ENCODE results near the gene ROS1.

Gene ROS1

DNA sequence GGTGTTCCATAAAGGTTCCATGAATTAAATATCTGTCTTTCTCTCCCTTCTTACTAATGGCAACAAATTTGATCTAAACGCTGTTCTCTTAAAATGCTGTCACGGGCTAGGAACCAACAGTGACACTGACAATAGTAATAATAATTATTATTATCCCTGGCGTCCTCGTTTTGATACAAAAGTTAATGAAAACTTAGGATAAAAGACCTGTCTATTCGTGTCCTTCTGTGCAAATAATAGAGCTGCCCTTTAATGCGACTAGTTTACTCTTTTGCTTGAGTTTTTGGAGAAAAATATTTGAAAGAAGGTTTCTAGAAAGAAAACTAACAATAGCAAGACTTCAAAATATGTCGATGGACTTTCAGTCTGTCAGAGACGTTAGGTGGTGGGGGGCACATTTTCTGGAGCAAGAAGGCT is 156.1 kb downstream of the ROS1 start:
- Histone ChIP-seq H3K4me1 (ENCODE audit: control insufficient read depth in 1 of 2, insufficient read depth in 2 of 2, low read length in 2 of 2) (peaks cover 14 to 18% of the 10 kb centered on the region in 2 experiments), H3K9ac (ENCODE audit: low read length) (no peak overlapping the region), H3K4ac (ENCODE audit: low read depth, low read length) (no peak overlapping the region), H2BK120ac (ENCODE audit: insufficient read depth, low read length, poor library complexity) (no peak overlapping the region), H3K79me2 (ENCODE audit: control insufficient read depth, insufficient read depth, low read length, poor library complexity) (no peaks in the 10 kb centered on the region), H4K91ac (ENCODE audit: low read depth, low read length) (no peak overlapping the region), H3K36me3 (ENCODE audit: control insufficient read depth in 1 of 2, insufficient read depth in 2 of 2, low read length in 2 of 2) (no peaks in the 10 kb centered on the region), H3K27ac (ENCODE audit: low read depth, low read length) (no peak overlapping the region), H3K27me3 (ENCODE audit: insufficient read depth, low read length) (peaks cover 64% of the 10 kb centered on the region), H3K4me2 (ENCODE audit: low read length) (no peak overlapping the region), H3K14ac (ENCODE audit: low read length) (no peak overlapping the region), H3K9me3 (ENCODE audit: insufficient read depth, low read depth, low read length) (peaks cover 6% of the 10 kb centered on the region), H2BK12ac (ENCODE audit: low read length) (no peak overlapping the region), H3K18ac (ENCODE audit: low read length) (no peak overlapping the region), H3K4me3 (ENCODE audit: low read depth, low read length) (no peak overlapping the region), H4K8ac (ENCODE audit: low read depth, low read length) (no peak overlapping the region), H2BK5ac (ENCODE audit: low read depth, low read length, poor library complexity) (no peak overlapping the region), H3K23ac (ENCODE audit: low read length) (no peak overlapping the region), H2AFZ (ENCODE audit: insufficient read depth, low read length, poor library complexity) (no peak overlapping the region), H4K12ac (ENCODE audit: low read depth, low read length) (no peak overlapping the region), H2AK5ac (ENCODE audit: low read length) (no peak overlapping the region), H3K79me1 (ENCODE audit: low read length) (no peaks in the 10 kb centered on the region)
- no peak for DNase-seq
- WGBS (ENCODE audit: extremely low coverage, insufficient coverage, insufficient read length): no CpG with 5 or more reads among the region's 8 CpGs

GRCh38 chr6:117268924-117269323 is 156.8 kb downstream of the ROS1 start:
- Histone ChIP-seq H3K18ac (ENCODE audit: low read length) (no peak overlapping the region), H3K4ac (ENCODE audit: low read depth, low read length) (no peak overlapping the region), H3K9ac (ENCODE audit: low read length) (no peak overlapping the region), H4K91ac (ENCODE audit: low read depth, low read length) (no peak overlapping the region), H3K79me1 (ENCODE audit: low read length) (no peaks in the 10 kb centered on the region), H2AFZ (ENCODE audit: insufficient read depth, low read length, poor library complexity) (no peak overlapping the region), H4K8ac (ENCODE audit: low read depth, low read length) (no peak overlapping the region), H2BK120ac (ENCODE audit: insufficient read depth, low read length, poor library complexity) (no peak overlapping the region), H3K4me2 (ENCODE audit: low read length) (no peak overlapping the region), H3K4me3 (ENCODE audit: low read depth, low read length) (no peak overlapping the region), H2BK5ac (ENCODE audit: low read depth, low read length, poor library complexity) (no peak overlapping the region), H3K14ac (ENCODE audit: low read length) (no peak overlapping the region), H2AK5ac (ENCODE audit: low read length) (no peak overlapping the region), H3K27me3 (ENCODE audit: insufficient read depth, low read length) (peaks cover 70% of the 10 kb centered on the region), H3K9me3 (ENCODE audit: insufficient read depth, low read depth, low read length) (peaks cover 8% of the 10 kb centered on the region), H3K79me2 (ENCODE audit: control insufficient read depth, insufficient read depth, low read length, poor library complexity) (no peaks in the 10 kb centered on the region), H3K4me1 (ENCODE audit: control insufficient read depth in 1 of 2, insufficient read depth in 2 of 2, low read length in 2 of 2) (peaks cover 15 to 18% of the 10 kb centered on the region in 2 experiments), H3K27ac (ENCODE audit: low read depth, low read length) (no peak overlapping the region), H3K23ac (ENCODE audit: low read length) (no peak overlapping the region), H3K36me3 (ENCODE audit: control insufficient read depth in 1 of 2, insufficient read depth in 2 of 2, low read length in 2 of 2) (no peaks in the 10 kb centered on the region), H4K12ac (ENCODE audit: low read depth, low read length) (no peak overlapping the region), H2BK12ac (ENCODE audit: low read length) (no peak overlapping the region)
- no CpG with 5 or more reads among the region's 1 CpG for WGBS (ENCODE audit: extremely low coverage, insufficient coverage, insufficient read length)
- no peak for DNase-seq

GRCh38 chr6:117267766-117268534 is 157.8 kb downstream of the ROS1 start:
- no peaks in the 10 kb centered on the region for H3K36me3 ChIP-seq (ENCODE audit: control insufficient read depth in 1 of 2, insufficient read depth in 2 of 2, low read length in 2 of 2)
- no peak overlapping the region for H4K12ac ChIP-seq (ENCODE audit: low read depth, low read length)
- H2BK12ac ChIP-seq (ENCODE audit: low read length): no peak overlapping the region
- H3K79me1 ChIP-seq (ENCODE audit: low read length): no peaks in the 10 kb centered on the region
- no peak overlapping the region for H3K4me3 ChIP-seq (ENCODE audit: low read depth, low read length)
- H4K91ac ChIP-seq (ENCODE audit: low read depth, low read length): no peak overlapping the region
- no peaks in the 10 kb centered on the region for H3K79me2 ChIP-seq (ENCODE audit: control insufficient read depth, insufficient read depth, low read length, poor library complexity)
- H3K27me3 ChIP-seq (ENCODE audit: insufficient read depth, low read length): peaks cover 79% of the 10 kb centered on the region
- no peak overlapping the region for H3K9ac ChIP-seq (ENCODE audit: low read length)
- H3K4ac ChIP-seq (ENCODE audit: low read depth, low read length): no peak overlapping the region
- peak in 1 of 2 donors; percentile 1 for DNase-seq
- H2AK5ac ChIP-seq (ENCODE audit: low read length): no peak overlapping the region
- H3K9me3 ChIP-seq (ENCODE audit: insufficient read depth, low read depth, low read length): peaks cover 8% of the 10 kb centered on the region
- H3K4me1 ChIP-seq (ENCODE audit: control insufficient read depth in 1 of 2, insufficient read depth in 2 of 2, low read length in 2 of 2): peaks cover 15 to 18% of the 10 kb centered on the region in 2 experiments
- H2BK120ac ChIP-seq (ENCODE audit: insufficient read depth, low read length, poor library complexity): no peak overlapping the region
- no peak overlapping the region for H3K27ac ChIP-seq (ENCODE audit: low read depth, low read length)
- no peak overlapping the region for H2BK5ac ChIP-seq (ENCODE audit: low read depth, low read length, poor library complexity)
- H3K4me2 ChIP-seq (ENCODE audit: low read length): no peak overlapping the region
- H3K18ac ChIP-seq (ENCODE audit: low read length): no peak overlapping the region
- H3K23ac ChIP-seq (ENCODE audit: low read length): no peak overlapping the region
- no CpG with 5 or more reads among the region's 11 CpGs for WGBS (ENCODE audit: extremely low coverage, insufficient coverage, insufficient read length)
- H3K14ac ChIP-seq (ENCODE audit: low read length): no peak overlapping the region
- H2AFZ ChIP-seq (ENCODE audit: insufficient read depth, low read length, poor library complexity): no peak overlapping the region
- H4K8ac ChIP-seq (ENCODE audit: low read depth, low read length): no peak overlapping the region

- Histone ChIP-seq H2BK12ac (ENCODE audit: low read length) (no peak overlapping the region), H3K14ac (ENCODE audit: low read length) (no peak overlapping the region), H2BK120ac (ENCODE audit: insufficient read depth, low read length, poor library complexity) (no peak overlapping the region), H3K9ac (ENCODE audit: low read length) (no peak overlapping the region), H3K4me2 (ENCODE audit: low read length) (no peak overlapping the region), H3K79me1 (ENCODE audit: low read length) (no peaks in the 10 kb centered on the region), H2BK5ac (ENCODE audit: low read depth, low read length, poor library complexity) (no peak overlapping the region), H2AK5ac (ENCODE audit: low read length) (no peak overlapping the region), H3K79me2 (ENCODE audit: control insufficient read depth, insufficient read depth, low read length, poor library complexity) (no peaks in the 10 kb centered on the region), H3K27me3 (ENCODE audit: insufficient read depth, low read length) (peaks cover 75% of the 10 kb centered on the region), H4K8ac (ENCODE audit: low read depth, low read length) (no peak overlapping the region), H3K9me3 (ENCODE audit: insufficient read depth, low read depth, low read length) (peaks cover 8% of the 10 kb centered on the region), H2AFZ (ENCODE audit: insufficient read depth, low read length, poor library complexity) (no peak overlapping the region), H4K12ac (ENCODE audit: low read depth, low read length) (no peak overlapping the region), H3K4ac (ENCODE audit: low read depth, low read length) (no peak overlapping the region), H3K27ac (ENCODE audit: low read depth, low read length) (no peak overlapping the region), H3K23ac (ENCODE audit: low read length) (no peak overlapping the region), H3K4me1 (ENCODE audit: control insufficient read depth in 1 of 2, insufficient read depth in 2 of 2, low read length in 2 of 2) (peaks cover 15 to 18% of the 10 kb centered on the region in 2 experiments), H4K91ac (ENCODE audit: low read depth, low read length) (no peak overlapping the region), H3K36me3 (ENCODE audit: control insufficient read depth in 1 of 2, insufficient read depth in 2 of 2, low read length in 2 of 2) (no peaks in the 10 kb centered on the region), H3K4me3 (ENCODE audit: low read depth, low read length) (no peak overlapping the region), H3K18ac (ENCODE audit: low read length) (no peak overlapping the region)
- no peak for DNase-seq
- no CpG with 5 or more reads among the region's 5 CpGs for WGBS (ENCODE audit: extremely low coverage, insufficient coverage, insufficient read length)
These were observed 158.7 kb downstream of the ROS1 start for GRCh38 chr6:117267054-117267347.

Measured in trophoblast cell (in vitro differentiated cells and primary cell).